Stimulated activated CD4-positive, alpha-beta T cell treated with anti-CD3 and anti-CD28 coated beads, Interleukin-12 subunit alpha, Interleukin-12 subunit beta, amount 100 ng/mL, for 48 hours (primary cell): ENCODE results near the gene PRKACG.
"Not testable (repeated sequence)": the region's sequence is repeated elsewhere in the genome, so short reads cannot be mapped to it uniquely, and the experiment has no call there.

ENCODE experiments used
- DNase-seq, 3 donors: peaks; one replicate each; pipeline ENCODE4 v3.0.0-alpha.2; 2020; ENCODE audit warnings: low read depth in 2 of 3, low spot score in 1 of 3

Gene PRKACG

DNA sequence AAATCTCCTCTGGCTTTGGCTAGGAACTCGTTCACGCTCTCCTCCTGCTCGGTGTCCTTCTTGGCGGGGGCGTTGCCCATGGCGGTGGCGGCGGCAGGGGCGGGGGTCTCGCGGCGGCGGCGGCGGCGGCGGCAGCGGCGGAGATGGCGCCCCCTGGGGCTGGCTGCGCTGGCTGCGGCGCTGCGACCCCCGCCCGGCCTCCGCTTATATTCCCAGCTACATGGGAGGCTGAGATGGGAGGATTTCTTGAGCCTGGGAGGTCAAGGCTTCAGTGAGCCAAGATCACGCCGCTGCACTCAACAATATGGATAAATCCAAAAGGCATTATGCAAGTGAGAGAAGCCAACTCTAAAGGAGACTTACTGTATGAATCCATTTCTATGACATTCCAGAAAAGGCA is at the start of gene PRKACG:
Gene PRKACG, minus strand, starts transcription at position 101 of the 400 bp plus-strand sequence. Its CDS starts 21 bp downstream, at position 80.
- no peak for DNase-seq

DNA sequence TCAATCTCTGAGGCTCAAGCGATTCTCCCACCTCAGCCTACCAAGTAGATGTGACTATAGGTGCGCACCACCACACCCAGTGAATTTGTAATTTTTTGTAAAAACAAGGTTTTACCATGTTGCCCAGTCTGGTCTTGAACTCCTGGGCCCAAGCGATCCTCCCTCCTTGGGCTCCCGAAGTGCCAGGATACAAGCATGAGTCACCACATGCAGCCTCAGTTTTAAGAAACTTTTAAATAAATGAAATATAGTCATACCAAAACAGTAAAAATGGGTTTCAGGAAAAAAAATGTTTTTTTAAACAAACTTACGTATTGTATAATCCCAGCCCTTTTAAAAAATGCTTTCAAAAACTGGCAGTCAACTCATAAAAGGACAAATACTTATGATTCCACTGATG is 48.3 kb upstream of the PRKACG start:
- DNase-seq, result no peak

DNA sequence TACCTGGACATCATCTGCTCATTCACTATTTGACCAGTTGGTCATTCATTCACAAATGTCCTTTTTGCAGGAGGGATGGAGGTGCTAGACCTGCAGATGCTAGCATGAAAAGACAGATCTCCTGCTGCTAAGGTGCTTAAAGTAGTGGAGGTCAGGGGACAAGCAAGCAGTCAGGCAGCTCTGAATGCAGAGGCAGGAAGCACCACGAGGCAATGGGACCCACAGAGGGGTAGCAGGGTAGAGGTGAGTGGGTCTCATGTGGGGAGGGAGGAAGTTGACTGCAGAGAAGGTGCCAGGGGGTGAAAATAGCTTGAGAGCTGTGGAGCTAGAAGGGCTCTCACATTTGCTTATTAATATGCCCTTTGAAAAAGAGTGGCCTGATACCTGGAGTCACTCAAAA is 46.9 kb upstream of the PRKACG start:
- no peak for DNase-seq

DNA sequence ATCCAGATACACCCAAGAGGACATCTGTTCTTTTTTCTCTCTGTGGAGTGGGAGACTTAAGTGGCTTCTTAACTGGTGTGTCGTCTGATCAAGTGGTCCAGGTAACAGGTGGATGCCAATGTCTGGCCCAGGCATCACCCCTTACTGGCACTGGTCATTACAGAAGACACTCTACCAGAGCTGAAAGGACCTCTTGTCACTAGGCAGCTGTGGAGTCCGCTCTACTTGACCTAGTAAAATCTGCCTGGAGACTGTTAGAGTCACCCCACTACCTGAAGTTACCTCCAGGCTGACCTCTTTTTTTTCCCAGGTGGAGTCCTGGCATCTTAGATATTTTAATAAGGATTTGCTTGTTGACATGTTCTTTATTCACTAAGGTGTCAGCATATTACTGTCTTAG is 44.2 kb upstream of the PRKACG start:
- no peak for DNase-seq

DNA sequence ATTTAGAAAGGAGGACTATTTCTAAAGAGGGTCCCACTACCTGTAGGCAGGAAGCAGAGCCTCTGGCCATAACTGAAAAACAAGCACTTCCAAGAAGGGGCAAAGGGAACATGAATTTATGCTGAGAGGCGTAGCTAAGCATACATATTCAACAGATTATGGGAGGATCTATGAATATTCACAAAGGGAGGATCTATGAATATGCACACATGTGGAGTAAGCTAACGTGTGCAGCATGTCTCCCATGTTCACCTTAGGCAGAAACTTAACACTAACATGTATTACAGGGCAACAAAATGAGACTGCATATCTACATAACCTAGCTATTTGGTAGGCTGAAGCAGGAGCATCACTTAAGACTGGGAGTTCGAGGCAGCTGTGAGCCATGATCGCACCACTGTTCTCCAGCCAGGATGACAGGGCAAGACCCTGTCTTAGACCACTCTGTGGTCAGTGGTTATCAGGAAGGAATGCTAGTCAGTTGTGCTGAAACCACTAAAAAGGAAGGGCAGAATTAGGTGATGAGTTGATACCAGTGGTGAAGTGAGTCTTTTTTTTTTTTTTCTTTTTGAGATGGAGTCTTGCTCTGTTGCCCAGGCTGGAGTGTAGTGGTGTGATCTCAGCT is 42.4 kb upstream of the PRKACG start:
- DNase-seq, result no peak

DNA sequence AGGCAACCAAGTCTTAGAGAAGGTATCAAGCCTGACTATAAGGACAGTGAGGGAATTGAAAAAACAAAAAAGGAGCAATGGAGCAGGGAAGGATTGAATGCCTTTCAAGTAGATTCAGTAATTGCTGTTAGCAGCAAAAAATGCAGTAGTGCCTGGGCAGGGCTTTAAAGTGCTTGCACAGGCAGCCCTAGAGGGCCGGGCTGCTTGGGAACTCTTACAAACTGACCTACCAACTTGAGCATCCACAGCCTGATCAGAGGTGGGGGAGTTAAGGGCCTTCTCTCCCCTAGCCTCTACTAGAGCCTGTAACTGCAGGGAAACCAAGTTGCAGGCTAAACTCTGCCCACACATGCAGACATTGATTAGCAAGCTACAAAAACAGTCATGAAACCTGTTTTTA is 41.1 kb upstream of the PRKACG start:
- DNase-seq, result no peak

DNA sequence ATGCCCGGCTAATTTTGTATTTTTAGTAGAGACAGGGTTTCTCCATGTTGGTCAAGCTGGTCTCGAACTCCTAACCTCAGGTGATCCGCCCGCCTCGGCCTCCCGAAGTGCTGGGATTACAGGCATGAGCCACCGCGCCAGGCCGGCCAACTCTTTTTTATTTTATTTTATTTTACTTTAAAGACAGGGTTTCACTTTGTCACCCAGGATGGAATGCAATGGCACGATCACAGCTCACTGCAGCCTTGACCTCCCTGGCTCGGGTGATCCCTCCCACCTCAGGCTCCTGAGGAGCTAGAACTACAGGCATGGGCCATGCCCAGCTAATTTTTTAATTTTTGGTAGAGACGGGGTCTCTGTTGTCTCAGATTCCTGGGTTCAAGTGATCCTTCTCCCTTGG is 37.0 kb upstream of the PRKACG start:
- not testable (repeated sequence) for DNase-seq

DNA sequence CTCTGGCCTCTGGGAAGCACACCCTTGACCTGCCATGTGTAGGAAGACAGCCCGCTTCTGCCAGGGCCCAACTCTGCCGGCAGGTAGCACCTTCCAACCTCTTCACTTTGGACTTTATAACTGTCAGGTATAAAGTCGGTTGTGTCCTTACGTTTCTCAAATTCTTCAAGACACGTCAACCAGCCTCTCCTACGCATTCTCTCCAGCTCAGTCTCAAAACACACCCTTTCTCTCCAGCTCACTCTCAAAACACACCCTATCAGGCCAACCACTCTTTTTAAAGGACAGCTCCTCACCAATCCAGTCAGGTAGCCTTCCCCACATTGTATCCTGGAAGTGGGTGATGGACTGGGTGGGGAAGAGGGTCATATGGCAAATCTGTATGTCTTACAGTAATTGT is 35.2 kb upstream of the PRKACG start:
- no peak for DNase-seq

DNA sequence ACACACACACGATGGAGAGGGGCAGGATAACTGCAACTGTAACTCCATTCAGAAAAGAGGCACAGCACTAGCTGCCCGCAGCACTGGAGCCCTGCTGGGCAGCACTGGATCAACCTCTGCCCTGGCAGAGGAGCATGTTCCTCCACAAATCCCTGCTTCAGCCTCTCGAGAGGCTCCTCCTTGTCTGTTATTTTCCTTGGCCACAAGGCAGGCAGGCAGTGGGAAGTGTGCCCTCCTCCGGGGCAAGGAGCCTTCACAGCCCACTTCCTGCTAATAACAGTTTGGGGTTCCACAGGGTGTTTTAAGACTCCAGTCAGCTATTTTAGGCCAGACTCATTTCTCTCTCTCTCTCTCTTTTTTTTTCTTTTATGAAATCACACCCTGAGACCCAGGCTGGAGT is 33.5 kb upstream of the PRKACG start:
- DNase-seq, result no peak

DNA sequence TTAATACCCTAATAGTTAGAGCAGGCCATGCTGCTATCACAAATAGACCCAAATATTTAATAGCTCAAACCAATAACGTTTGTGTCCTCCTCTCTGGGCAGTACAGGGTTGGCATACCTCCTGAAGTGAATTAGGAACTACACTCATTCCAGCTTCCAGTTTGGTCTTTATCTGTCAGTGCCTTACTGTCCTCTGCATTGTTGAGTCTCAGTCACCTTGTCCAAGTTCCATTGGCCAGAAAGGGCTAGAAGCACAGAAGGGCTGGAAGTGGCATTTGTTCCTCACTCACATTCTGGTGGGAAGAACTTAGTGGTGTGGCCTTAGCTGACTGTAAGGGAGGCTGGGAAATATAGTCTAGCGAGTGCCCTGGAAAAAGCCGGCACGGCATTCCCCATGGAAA is 32.8 kb upstream of the PRKACG start:
- DNase-seq, result no peak

DNA sequence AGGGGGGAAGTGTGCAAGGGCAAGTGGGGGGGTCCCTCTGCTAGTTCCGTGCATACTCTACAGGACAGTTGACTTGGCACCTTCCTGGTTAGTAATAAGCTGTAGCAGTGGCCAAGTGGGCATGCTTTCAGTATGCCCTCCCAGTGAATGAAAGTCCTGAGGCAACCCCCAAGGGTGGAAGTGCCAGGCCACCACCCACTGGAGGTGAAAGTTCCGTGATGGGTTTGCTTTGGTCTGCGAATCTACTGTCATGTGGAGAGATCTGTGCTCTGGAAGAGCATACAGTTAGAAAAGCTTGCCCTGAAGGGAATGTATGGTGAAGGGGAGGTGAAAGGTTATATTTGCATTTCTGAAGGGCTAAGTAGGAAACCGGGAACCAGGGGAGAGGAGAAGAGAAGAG is 31.9 kb upstream of the PRKACG start:
- DNase-seq, result no peak

DNA sequence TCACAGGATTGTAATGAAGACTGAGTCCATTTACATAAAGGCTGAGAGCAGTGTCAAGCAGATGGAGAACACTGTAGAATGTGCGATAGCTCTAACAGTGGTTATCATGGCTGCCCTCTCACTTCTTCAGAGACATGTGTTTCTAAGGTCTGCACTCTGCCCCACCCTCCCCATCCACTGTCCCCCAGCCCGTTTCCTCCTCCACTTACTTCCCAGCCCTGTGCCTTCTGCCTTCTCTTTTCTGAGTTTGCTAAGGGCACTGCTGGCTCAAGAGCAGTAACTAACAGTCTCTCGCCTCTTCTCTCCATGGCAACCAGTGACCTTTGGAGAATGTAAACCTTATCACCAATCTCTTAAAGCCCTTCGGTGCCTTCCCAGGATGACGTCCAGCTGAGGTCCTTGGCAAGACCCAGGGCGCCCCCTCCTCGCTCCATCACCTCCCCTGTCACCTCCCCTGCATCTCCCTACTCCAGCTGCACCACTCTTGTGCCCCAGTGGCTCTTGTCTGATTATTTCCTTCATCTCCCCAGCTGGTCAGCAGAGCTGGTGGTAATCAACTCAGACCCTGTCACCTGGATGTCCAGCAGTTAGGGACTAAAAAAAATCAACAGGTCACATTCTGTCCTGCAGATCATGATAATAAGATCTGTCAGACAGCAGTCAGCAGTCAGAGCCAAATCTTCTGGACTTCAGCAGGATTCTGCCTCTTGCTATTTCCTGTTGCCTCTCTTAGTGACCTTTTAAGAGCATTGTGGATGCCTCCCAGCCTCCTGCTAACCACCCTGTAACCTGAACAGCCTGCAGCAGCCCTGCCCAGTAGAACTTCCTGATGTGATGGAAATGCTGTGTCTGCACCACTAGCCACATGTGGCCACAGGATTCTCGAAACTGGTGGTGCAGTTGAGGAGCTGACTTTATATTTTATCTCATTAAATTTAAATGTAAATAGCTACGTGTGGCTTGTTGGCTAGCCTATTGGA is 30.6 kb upstream of the PRKACG start:
- DNase-seq, result no peak

DNA sequence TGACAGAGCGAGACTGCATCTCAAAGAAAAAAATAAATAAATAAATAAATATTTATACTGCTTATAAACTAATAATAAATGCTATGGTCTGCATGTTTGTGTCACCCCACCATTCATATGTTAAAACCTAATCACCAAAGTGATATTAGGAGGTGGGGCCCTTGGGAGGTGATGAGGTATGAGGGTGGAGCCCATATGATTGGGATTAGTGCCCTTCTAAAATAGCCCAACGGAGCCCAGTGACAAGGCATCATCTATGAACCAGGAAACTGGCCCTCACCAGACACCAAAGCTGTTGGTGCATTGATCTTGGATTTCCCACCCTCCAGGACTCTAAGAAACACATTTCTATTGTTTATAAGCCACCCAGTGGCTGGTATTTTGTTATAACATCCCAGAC is 26.7 kb upstream of the PRKACG start:
- DNase-seq, result no peak

DNA sequence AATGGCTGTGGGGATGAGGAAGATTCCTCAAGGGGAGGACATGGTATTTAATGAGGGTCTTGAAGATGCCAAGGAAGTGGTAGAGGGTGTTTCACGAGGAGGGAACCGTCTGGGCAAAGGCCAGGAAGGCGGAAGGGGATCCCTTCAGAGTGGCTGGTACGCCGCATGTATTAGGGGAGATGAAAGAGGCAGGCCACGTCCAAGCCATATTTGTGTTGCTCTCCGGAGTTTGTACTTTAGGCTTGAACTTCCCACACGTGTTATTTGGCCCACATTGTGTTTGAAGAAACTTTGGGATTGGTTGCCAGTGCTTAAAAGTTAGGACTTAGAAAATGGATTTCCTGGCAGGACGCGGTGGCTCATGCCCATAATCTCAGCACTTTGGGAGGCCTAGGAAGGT is 22.9 kb upstream of the PRKACG start:
- DNase-seq, result no peak

DNA sequence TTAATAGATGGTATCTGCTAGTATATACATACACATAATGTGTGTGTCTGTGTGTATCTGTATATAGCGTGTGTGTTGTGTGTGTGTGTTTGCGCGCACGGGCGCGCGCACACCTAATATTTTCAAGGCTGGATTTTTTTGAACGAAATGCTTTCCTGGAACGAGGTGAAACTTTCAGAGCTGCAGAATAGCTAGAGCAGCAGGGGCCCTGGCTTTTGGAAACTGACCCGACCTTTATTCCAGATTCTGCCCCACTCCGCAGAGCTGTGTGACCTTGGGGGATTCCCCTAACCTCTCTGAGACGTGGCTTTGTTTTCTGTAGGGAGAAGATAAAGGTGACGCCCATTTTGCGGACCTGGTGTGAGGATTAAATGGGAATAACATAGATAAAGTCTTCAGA is 22.4 kb upstream of the PRKACG start:
- DNase-seq, result peak in 1 of 3 donors; percentile 16

DNA sequence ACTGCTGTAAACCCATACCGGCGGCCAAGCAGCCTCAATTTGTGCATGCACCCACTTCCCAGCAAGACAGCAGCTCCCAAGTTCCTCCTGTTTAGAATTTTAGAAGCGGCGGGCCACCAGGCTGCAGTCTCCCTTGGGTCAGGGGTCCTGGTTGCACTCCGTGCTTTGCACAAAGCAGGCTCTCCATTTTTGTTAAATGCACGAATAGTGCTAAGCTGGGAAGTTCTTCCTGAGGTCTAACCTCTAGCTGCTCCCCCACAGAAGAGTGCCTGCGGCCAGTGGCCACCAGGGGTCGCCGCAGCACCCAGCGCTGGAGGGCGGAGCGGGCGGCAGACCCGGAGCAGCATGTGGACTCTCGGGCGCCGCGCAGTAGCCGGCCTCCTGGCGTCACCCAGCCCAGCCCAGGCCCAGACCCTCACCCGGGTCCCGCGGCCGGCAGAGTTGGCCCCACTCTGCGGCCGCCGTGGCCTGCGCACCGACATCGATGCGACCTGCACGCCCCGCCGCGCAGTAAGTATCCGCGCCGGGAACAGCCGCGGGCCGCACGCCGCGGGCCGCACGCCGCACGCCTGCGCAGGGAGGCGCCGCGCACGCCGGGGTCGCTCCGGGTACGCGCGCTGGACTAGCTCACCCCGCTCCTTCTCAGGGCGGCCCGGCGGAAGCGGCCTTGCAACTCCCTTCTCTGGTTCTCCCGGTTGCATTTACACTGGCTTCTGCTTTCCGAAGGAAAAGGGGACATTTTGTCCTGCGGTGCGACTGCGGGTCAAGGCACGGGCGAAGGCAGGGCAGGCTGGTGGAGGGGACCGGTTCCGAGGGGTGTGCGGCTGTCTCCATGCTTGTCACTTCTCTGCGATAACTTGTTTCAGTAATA is 21.8 kb upstream of the PRKACG start, which contains the start of gene FXN:
Gene FXN, plus strand, starts transcription at position 315 of the 871 bp plus-strand sequence. Its CDS starts 31 bp downstream, at position 346.
- DNase-seq, result peak; percentile 75 to 78 (median 76)

DNA sequence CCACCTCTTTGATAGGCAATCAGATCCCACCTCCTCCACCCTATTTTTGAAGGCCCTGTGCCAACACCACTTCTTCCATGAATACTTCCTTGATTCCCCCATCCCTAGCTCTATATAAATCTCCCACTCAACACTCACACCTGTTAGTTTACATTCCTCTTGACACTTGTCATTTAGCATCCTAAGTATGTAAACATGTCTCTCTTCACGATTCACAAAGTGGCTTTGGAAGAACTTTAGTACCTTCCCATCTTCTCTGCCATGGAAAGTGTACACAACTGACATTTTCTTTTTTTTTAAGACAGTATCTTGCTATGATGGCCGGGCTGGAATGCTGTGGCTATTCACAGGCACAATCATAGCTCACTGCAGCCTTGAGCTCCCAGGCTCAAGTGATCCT is 20.2 kb upstream of the PRKACG start:
- DNase-seq, result no peak

DNA sequence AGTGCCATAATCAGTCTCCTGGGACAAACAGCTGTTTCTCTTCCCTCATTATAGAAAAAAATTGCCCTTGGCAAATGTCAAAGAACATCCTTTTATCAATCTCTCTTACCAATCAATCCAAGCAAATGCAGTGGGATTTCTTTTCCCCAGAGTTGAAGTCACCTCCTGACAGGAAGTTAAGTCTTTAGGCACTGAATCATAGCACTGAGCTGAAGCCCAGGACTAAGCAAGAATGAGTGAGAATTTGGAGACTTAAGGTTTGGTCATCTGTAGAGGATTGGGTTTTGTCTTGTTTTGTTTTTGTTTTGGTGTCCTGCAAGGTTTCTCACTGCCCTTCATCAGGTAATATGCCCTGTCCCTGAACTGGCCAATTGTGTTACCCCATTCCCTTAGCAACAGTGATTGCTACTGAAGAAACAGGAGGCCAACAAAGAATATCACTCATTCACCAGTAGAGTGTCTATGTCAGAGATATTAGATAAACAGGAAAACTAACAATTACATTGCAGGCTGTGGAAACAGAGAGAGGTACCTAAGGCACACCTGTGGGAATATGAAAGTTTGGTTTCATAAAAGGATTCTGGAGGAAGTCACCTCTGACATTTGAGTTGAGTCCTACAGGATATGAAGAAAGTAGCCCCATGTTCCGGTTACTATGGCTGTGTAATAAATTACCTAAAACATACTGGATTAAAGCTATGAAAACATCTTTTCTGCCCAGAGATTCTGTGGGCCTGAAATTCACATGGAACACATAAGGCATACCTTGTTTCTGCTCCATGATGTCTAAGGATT is 17.1 kb upstream of the PRKACG start:
- DNase-seq, result no peak

DNA sequence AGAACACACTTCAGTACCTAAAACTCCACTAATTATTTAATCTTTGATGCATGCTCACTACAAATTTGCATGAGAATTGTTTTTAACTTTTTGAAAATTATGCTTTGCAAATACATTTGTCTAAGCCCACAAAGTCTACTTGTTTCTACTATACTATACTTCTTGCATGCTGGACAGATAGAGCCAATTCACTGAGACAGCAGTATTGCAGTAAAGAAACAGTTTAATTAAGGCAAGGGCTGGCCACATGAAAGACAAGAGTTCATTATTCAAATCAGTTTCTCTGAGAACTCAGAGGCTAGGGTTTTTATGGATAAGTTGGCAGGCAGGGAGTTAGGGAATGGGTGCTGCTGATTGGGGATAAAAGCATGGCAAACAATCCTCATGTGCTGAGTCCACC is 15.6 kb upstream of the PRKACG start:
- no peak for DNase-seq

DNA sequence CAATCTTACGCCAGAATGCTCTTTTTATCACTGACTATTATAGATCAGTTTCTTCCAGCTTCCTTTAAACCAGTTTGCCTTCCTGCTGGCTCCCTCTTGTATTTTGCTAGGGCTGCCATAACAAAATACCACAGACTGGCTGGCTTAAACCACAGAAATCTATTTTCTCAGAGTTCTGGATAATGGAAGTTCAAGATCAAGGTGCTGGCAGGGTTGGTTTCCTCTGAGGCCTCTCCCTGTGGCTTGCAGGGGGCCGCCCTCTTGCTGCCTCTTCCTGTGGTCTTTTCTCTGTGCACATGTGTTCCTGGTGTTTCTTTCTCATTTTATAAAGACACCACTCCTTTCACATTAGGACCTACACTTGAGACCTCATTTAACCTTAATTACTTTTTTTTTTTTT is 14.8 kb upstream of the PRKACG start:
- DNase-seq, result peak in 1 of 3 donors; percentile 9
